ENCODE data around the gene CDH5.

DNA sequence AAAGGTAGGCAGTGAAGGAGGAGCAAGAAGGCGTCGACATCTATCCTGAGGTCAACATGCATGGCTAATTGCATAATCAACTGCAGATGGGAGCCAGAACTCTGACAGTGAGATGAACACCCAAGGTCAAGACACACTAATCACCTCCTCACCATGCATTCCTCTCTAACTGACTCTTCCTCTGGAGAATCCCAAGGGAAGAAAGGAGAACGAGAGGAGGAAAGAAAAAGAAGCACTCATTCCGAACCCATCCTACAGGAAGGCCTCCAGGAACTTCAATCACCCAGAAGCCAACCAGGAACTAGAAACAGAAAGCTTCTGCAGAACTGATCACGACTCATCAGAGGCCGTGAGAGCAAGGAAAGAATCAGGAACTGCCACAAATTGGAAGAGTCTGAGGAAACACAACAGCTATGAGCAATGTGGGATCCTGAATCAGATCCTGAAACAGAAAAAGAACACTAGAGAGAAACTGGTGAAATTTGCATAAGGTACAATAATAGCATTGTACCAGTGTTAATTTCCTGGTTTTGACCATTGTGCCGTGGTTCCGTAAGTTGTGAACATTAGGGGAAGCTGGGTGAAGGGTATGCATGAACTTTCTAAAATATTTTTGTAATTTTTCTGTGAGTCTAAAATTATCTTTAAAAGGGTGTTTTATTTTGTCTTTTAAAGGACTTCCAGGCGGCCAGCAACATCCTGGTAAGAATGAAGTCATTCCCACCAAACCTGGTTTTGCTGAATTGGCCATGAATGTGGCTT lies 50.6 kb downstream of the CDH5 start:
- TF ChIP-seq, protein P1, sequence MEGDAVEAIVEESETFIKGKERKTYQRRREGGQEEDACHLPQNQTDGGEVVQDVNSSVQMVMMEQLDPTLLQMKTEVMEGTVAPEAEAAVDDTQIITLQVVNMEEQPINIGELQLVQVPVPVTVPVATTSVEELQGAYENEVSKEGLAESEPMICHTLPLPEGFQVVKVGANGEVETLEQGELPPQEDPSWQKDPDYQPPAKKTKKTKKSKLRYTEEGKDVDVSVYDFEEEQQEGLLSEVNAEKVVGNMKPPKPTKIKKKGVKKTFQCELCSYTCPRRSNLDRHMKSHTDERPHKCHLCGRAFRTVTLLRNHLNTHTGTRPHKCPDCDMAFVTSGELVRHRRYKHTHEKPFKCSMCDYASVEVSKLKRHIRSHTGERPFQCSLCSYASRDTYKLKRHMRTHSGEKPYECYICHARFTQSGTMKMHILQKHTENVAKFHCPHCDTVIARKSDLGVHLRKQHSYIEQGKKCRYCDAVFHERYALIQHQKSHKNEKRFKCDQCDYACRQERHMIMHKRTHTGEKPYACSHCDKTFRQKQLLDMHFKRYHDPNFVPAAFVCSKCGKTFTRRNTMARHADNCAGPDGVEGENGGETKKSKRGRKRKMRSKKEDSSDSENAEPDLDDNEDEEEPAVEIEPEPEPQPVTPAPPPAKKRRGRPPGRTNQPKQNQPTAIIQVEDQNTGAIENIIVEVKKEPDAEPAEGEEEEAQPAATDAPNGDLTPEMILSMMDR (IDR thresholded peaks at IDR 0.05): no peak
- TF ChIP-seq ZFX (IDR thresholded peaks at IDR 0.05; ENCODE audit: borderline replicate concordance): no peak

Measured in 22Rv1 (cell line).